Parathyroid adenoma (tissue), 2 donors: ENCODE measurements around the gene SORCS2.

ENCODE experiments used
- H2AFZ ChIP-seq: fragments of 300-600 bp; sonication (generic); one replicate; pipeline ENCODE4 v1.7.0; 2017; ENCODE audit warnings: antibody characterized with exemption, mild to moderate bottlenecking
- H3K27ac ChIP-seq: fragments of 300-600 bp; sonication (generic); one replicate; pipeline ENCODE4 v1.7.0; 2017
- H3K27me3 ChIP-seq: fragments of 300-600 bp; sonication (generic); one replicate; pipeline ENCODE4 v1.7.0; 2017; ENCODE audit warnings: low read length; ENCODE audit not compliant: control insufficient read depth, insufficient read depth
- H3K36me3 ChIP-seq: fragments of 300-600 bp; sonication (generic); one replicate; pipeline ENCODE4 v1.7.0; 2017; ENCODE audit warnings: low read length; ENCODE audit not compliant: control insufficient read depth, insufficient read depth
- H3K4me1 ChIP-seq: fragments of 300-600 bp; sonication (generic); one replicate; pipeline ENCODE4 v1.7.0; 2017; ENCODE audit warnings: control low read depth
- H3K4me2 ChIP-seq: fragments of 300-600 bp; sonication (generic); one replicate; pipeline ENCODE4 v1.7.0; 2017; ENCODE audit warnings: low read length
- H3K4me3 ChIP-seq: fragments of 300-600 bp; sonication (generic); one replicate; pipeline ENCODE4 v1.7.0; 2017; ENCODE audit warnings: low read depth, low read length
- H3K79me2 ChIP-seq: fragments of 300-600 bp; sonication (generic); one replicate; pipeline ENCODE4 v1.7.0; 2017; ENCODE audit warnings: control low read depth
- H3K9ac ChIP-seq: fragments of 300-600 bp; sonication (generic); one replicate; pipeline ENCODE4 v1.7.0; 2017; ENCODE audit warnings: mild to moderate bottlenecking
- H3K9me3 ChIP-seq: fragments of 300-600 bp; sonication (generic); one replicate; pipeline ENCODE4 v1.7.0; 2017; ENCODE audit warnings: low read length; ENCODE audit not compliant: control insufficient read depth
- TF ChIP-seq, protein P1 (sequence below): fragments of 300-600 bp; sonication (generic); IDR thresholded peaks from one replicate; pipeline ENCODE4 v1.7.0; 2017; ENCODE audit warnings: antibody characterized with exemption, mild to moderate bottlenecking
- donor health status: primary hyperparathyroidism.

The SORCS2 gene

DNA sequence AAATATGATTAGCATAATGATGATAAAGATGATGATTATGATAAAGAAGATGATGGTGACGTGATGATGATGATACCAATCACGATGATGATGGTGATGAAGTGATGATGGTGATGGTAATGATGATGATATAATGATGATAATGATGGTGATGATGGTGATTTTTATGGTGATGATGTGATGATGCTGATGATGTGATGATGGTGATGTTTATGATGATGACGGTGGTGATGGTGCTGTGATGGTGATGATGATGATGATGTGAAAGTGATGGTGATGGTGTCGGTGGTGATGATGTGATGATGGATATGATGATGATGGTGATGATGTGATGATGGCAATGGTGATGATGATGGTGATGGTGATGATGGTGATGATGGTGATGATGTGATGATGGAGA is 373.1 kb downstream of the SORCS2 start:
- Histone ChIP-seq H3K27me3 (no peaks in the 10 kb centered on the region), H3K9me3 (no peaks in the 10 kb centered on the region), H3K79me2 (no peaks in the 10 kb centered on the region), H3K36me3 (no peaks in the 10 kb centered on the region), H2AFZ (no peak overlapping the region), H3K9ac (no peak overlapping the region), H3K4me1 (no peaks in the 10 kb centered on the region), H3K27ac (no peak overlapping the region), H3K4me3 (no peak overlapping the region), H3K4me2 (no peak overlapping the region)
- TF ChIP-seq, protein P1, sequence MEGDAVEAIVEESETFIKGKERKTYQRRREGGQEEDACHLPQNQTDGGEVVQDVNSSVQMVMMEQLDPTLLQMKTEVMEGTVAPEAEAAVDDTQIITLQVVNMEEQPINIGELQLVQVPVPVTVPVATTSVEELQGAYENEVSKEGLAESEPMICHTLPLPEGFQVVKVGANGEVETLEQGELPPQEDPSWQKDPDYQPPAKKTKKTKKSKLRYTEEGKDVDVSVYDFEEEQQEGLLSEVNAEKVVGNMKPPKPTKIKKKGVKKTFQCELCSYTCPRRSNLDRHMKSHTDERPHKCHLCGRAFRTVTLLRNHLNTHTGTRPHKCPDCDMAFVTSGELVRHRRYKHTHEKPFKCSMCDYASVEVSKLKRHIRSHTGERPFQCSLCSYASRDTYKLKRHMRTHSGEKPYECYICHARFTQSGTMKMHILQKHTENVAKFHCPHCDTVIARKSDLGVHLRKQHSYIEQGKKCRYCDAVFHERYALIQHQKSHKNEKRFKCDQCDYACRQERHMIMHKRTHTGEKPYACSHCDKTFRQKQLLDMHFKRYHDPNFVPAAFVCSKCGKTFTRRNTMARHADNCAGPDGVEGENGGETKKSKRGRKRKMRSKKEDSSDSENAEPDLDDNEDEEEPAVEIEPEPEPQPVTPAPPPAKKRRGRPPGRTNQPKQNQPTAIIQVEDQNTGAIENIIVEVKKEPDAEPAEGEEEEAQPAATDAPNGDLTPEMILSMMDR: no peak

DNA sequence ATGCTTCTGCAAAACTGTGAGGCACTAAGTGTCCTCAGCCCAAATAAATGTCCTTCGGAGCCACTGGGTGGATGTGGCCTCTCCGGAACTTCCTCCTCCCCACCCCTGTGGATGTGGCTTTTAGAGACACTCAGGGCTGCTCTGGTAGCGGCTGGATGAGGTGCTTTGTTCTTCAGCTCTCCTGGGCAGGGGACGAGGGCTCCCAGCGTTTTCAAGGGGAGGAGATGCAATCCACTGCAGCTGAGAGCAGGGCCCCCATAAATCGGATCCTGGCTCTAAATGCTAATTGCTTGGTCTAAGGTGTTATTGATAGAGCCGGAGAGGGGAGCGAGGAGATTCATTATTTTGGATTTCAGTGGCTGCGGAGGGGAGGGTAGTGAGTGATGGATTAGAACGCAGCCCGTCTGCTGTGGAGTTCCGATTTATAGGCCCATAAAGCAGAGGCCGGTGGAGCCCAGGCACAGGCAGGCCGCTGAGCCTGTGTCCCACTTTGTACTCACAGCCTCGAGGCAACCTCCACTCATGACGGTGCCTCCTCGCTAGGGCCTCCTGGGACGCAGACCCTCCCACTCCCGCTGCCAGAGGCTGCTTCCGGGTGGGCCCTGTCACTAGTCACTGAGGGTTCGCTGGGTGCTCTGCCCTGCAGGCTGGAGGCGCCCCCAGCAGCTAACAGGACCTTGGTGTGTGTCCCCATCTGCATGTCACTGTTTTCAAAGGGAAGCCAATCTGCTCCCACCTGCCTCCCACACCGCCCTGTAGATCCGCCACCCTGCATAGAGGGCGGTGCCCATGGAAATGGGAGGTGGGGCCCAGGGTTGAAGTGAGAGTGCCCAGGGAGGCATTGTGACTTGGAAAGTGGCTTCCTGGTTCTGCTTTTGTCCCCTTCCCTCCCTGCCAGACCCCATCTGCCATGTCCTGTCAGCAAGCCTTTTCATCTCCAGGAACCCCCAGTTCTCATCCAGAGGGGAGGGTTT is 377.8 kb downstream of the SORCS2 start:
- no peak overlapping the region for H3K27ac ChIP-seq
- no peak overlapping the region for H3K9ac ChIP-seq
- no peaks in the 10 kb centered on the region for H3K79me2 ChIP-seq
- H3K36me3 ChIP-seq: no peaks in the 10 kb centered on the region
- H2AFZ ChIP-seq: no peak overlapping the region
- TF ChIP-seq, protein P1: no peak
- H3K4me2 ChIP-seq: no peak overlapping the region
- no peaks in the 10 kb centered on the region for H3K27me3 ChIP-seq
- no peaks in the 10 kb centered on the region for H3K9me3 ChIP-seq
- no peaks in the 10 kb centered on the region for H3K4me1 ChIP-seq
- no peak overlapping the region for H3K4me3 ChIP-seq

DNA sequence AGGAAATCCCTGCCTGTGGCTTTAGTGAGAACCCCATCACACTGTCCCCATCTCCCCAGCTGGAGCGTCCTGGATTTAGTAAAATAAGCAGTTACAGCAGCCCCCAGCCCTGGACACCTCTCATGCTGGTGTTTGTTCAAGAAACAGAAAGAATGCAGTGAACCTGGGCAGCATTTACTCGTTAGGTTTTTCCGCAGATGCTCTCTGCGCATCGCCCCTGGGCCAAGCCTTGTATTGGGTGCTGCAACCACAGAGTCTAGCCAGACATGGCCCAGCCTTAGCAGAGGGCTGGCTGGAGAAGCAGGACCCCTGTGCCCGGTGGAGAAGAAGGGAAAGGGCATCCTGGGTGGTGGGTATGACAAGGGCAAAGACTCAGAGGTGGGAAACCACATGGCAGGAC is 378.7 kb downstream of the SORCS2 start:
- Histone ChIP-seq H3K9ac (no peak overlapping the region), H3K9me3 (no peaks in the 10 kb centered on the region), H3K4me1 (no peaks in the 10 kb centered on the region), H3K4me3 (no peak overlapping the region), H2AFZ (no peak overlapping the region), H3K27ac (no peak overlapping the region), H3K27me3 (no peaks in the 10 kb centered on the region), H3K79me2 (no peaks in the 10 kb centered on the region), H3K36me3 (no peaks in the 10 kb centered on the region), H3K4me2 (no peak overlapping the region)
- TF ChIP-seq, protein P1: no peak

DNA sequence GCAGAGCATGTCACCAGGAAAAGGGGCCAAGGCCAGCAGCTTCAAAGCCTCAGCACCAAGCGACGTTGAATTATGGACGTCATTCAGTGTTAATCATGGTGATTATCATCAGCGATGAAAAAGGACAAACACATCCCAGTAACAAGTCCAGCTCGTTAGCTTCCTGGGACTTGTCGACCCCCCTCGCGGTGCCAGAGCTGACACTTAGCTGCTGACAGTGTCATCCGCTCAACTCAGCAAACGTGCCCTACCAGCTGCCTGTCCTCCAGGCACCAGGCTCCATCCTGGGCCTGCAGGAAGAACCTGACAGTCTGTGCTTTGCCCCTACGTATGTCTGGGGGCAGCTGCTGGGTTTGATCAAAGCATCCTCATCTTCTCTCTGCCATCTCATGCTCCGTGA is 379.4 kb downstream of the SORCS2 start:
- Histone ChIP-seq H3K36me3 (no peaks in the 10 kb centered on the region), H3K9ac (no peak overlapping the region), H3K4me3 (no peak overlapping the region), H2AFZ (no peak overlapping the region), H3K4me2 (no peak overlapping the region), H3K4me1 (no peaks in the 10 kb centered on the region), H3K27me3 (no peaks in the 10 kb centered on the region), H3K9me3 (no peaks in the 10 kb centered on the region), H3K27ac (no peak overlapping the region), H3K79me2 (no peaks in the 10 kb centered on the region)
- TF ChIP-seq, protein P1: no peak

DNA sequence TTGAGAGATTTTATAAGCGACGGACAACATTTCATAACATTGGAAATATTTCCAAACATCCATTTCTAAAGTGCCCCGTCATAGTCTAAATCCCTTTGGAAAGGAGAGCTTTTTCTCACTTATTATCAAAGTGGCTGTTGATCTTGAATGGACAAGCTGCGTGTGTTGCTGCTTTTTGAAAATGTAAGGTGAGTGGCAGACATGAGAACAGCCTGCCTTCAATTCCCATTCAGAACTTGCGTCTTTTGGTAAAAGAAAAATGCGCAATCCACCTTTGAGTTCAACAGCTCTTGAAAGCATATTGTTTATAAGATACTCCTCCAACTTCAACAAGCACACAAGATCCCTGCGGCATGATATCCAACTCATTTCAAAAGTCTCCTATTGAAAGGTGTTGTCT is 380.6 kb downstream of the SORCS2 start:
- H3K4me2 ChIP-seq: no peak overlapping the region
- H3K4me3 ChIP-seq: no peak overlapping the region
- no peak overlapping the region for H2AFZ ChIP-seq
- no peak overlapping the region for H3K27ac ChIP-seq
- no peaks in the 10 kb centered on the region for H3K27me3 ChIP-seq
- H3K36me3 ChIP-seq: no peaks in the 10 kb centered on the region
- H3K9ac ChIP-seq: no peak overlapping the region
- TF ChIP-seq, protein P1: no peak
- H3K79me2 ChIP-seq: no peaks in the 10 kb centered on the region
- no peaks in the 10 kb centered on the region for H3K9me3 ChIP-seq
- H3K4me1 ChIP-seq: no peaks in the 10 kb centered on the region
